ENCODE measurements around the gene SNRNP35. TPM values are rescaled to one million over a fixed set of nuclear protein-coding genes. Genes with fewer than 3 reads are reported as not detected.

SNRNP35 gene
- total and polyA plus RNA-seq, 9 of the 15 experiments (the other 6 are each of a cell fraction or from before 2014, with no cell fraction given): 17.7 to 41.0 (median 25.5) TPM

- TF ChIP-seq, protein P1, sequence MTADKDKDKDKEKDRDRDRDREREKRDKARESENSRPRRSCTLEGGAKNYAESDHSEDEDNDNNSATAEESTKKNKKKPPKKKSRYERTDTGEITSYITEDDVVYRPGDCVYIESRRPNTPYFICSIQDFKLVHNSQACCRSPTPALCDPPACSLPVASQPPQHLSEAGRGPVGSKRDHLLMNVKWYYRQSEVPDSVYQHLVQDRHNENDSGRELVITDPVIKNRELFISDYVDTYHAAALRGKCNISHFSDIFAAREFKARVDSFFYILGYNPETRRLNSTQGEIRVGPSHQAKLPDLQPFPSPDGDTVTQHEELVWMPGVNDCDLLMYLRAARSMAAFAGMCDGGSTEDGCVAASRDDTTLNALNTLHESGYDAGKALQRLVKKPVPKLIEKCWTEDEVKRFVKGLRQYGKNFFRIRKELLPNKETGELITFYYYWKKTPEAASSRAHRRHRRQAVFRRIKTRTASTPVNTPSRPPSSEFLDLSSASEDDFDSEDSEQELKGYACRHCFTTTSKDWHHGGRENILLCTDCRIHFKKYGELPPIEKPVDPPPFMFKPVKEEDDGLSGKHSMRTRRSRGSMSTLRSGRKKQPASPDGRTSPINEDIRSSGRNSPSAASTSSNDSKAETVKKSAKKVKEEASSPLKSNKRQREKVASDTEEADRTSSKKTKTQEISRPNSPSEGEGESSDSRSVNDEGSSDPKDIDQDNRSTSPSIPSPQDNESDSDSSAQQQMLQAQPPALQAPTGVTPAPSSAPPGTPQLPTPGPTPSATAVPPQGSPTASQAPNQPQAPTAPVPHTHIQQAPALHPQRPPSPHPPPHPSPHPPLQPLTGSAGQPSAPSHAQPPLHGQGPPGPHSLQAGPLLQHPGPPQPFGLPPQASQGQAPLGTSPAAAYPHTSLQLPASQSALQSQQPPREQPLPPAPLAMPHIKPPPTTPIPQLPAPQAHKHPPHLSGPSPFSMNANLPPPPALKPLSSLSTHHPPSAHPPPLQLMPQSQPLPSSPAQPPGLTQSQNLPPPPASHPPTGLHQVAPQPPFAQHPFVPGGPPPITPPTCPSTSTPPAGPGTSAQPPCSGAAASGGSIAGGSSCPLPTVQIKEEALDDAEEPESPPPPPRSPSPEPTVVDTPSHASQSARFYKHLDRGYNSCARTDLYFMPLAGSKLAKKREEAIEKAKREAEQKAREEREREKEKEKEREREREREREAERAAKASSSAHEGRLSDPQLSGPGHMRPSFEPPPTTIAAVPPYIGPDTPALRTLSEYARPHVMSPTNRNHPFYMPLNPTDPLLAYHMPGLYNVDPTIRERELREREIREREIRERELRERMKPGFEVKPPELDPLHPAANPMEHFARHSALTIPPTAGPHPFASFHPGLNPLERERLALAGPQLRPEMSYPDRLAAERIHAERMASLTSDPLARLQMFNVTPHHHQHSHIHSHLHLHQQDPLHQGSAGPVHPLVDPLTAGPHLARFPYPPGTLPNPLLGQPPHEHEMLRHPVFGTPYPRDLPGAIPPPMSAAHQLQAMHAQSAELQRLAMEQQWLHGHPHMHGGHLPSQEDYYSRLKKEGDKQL (CRISPR knock-in tag; IDR thresholded peaks at IDR 0.05; ENCODE audit: borderline replicate concordance): no peak
- TF ChIP-seq PTRF (tag; IDR thresholded peaks at IDR 0.05) (no peak), MYNN (IDR thresholded peaks at IDR 0.05) (peak; percentile 98), MYNN (CRISPR knock-in tag; IDR thresholded peaks at IDR 0.05) (0 out of 2 replicates have a peak, but pooled peaks have one; percentile 50), MCM2 (IDR thresholded peaks at IDR 0.05; ENCODE audit: low read depth) (no peak), SLC30A9 (CRISPR knock-in tag; IDR thresholded peaks at IDR 0.05) (no peak), ZNF184 (CRISPR knock-in tag; IDR thresholded peaks at IDR 0.05) (no peak), BRF1 (IDR thresholded peaks at IDR 0.05; ENCODE audit: borderline replicate concordance, extremely low read depth, insufficient read length) (no peak), ZNF668 (CRISPR knock-in tag; IDR thresholded peaks at IDR 0.05) (no peak), ELF2 (CRISPR knock-in tag; IDR thresholded peaks at IDR 0.05) (no peak), TCF15 (CRISPR knock-in tag; IDR thresholded peaks at IDR 0.05) (no peak), CREM (IDR thresholded peaks at IDR 0.05; ENCODE audit: low read depth) (peak; percentile 70), MTA3 (IDR thresholded peaks at IDR 0.05; ENCODE audit: borderline replicate concordance) (peak; percentile 69; the same call in 1 of the 2 replicates), COPS2 (conservative IDR thresholded peaks at IDR 0.05) (no peak), KHSRP (IDR thresholded peaks at IDR 0.05) (no peak), NELFE (IDR thresholded peaks at IDR 0.05; ENCODE audit: insufficient read depth, insufficient read length) (no peak), ARNT (IDR thresholded peaks at IDR 0.05) (no peak), GATAD2A (IDR thresholded peaks at IDR 0.05) (peak; percentile 71; the same call in 1 of the 2 replicates), PHF8 (IDR thresholded peaks at IDR 0.05; ENCODE audit: borderline replicate concordance, low read length) (peak; percentile 74; the same call in 1 of the 2 replicates), THRA (IDR thresholded peaks at IDR 0.05) (no peak), PRPF4 (IDR thresholded peaks at IDR 0.05; ENCODE audit: insufficient read depth, low read depth, low read length, poor library complexity, severe bottlenecking) (no peak)
These were observed 21.6 kb upstream of the SNRNP35 start, which contains the start of gene RILPL2 (continued) for GRCh38 chr12:123436017-123436964.

Measured in K562 (cell line).